Skeletal muscle satellite cell (primary cell): ENCODE measurements around the gene FAM131A.

Source experiments
- H3K27me3 ChIP-seq: 2 replicates; pipeline ENCODE4 v1.7.0; 2013; ENCODE audit warnings: low read length; ENCODE audit not compliant: control insufficient read depth, insufficient read depth
- H3K36me3 ChIP-seq: 2 replicates; pipeline ENCODE4 v1.7.0; 2013; ENCODE audit warnings: mild to moderate bottlenecking, control low read depth, low read length; ENCODE audit not compliant: insufficient read depth
- H3K4me1 ChIP-seq: 2 replicates; pipeline ENCODE4 v1.7.0; 2013; ENCODE audit warnings: low read length; ENCODE audit not compliant: control insufficient read depth, insufficient read depth
- H3K4me2 ChIP-seq: 2 replicates; pipeline ENCODE4 v1.7.0; 2013; ENCODE audit warnings: mild to moderate bottlenecking, low read length
- H3K4me3 ChIP-seq: 2 replicates; pipeline ENCODE4 v1.7.0; 2013; ENCODE audit warnings: low read length
- H3K9ac ChIP-seq: 2 replicates; pipeline ENCODE4 v1.7.0; 2013; ENCODE audit warnings: mild to moderate bottlenecking, low read depth, low read length, moderate library complexity
- H3K9me3 ChIP-seq: replicated peaks from 2 replicates; pipeline ENCODE4 v1.7.0; 2013; ENCODE audit warnings: mild to moderate bottlenecking, control low read depth, low read length

The FAM131A gene

DNA sequence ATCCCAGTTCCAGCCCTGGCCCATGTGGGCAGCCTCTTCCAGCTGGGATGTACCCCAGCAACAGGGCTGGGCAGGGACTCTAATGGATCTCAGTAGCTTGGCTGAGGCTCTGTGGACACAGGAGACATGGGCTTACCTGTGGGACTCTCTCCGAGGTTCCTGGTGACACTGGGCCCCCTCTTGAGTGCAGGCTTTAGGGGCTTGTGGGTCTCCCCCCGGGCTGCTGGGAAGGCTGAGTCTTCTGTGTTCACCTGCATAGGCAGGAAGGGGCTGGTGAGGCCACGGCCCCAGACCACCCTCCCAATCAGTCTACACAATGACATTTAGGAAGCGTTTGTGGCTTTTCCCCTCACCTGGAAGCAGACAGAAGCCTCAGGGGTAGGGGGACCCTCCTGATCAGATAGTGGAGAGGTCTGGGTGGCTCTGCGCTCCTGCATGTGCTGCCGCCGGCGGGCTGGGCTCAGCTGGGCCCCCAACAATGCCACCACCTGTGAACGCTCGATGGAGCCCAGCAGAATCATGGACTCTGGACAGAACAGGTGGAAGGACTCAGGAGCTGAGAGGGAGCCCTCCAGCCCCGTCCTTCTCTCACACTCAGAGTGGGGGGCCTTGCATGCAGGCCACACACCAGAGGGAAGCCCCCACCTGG, 15.6 kb downstream of the FAM131A start:
- Histone ChIP-seq H3K9ac (no peak overlapping the region), H3K4me3 (no peak overlapping the region), H3K36me3 (peaks cover 13% of the 10 kb centered on the region), H3K27me3 (no peaks in the 10 kb centered on the region), H3K4me2 (no peak overlapping the region), H3K9me3 (no peaks in the 10 kb centered on the region), H3K4me1 (peaks cover 6% of the 10 kb centered on the region)

GRCh38 chr3:184353546-184353941, 16.1 kb downstream of the FAM131A start:
- Histone ChIP-seq H3K27me3 (no peaks in the 10 kb centered on the region), H3K9me3 (no peaks in the 10 kb centered on the region), H3K36me3 (peaks cover 13% of the 10 kb centered on the region), H3K4me3 (no peak overlapping the region), H3K4me2 (no peak overlapping the region), H3K9ac (no peak overlapping the region), H3K4me1 (peaks cover 6% of the 10 kb centered on the region)

- no peak overlapping the region for H3K4me3 ChIP-seq
- no peak overlapping the region for H3K9ac ChIP-seq
These were observed 16.8 kb downstream of the FAM131A start for GRCh38 chr3:184354121-184354728.

GRCh38 chr3:184354754-184355153, 17.4 kb downstream of the FAM131A start:
- Histone ChIP-seq H3K9me3 (no peaks in the 10 kb centered on the region), H3K4me3 (no peak overlapping the region), H3K36me3 (peaks cover 13% of the 10 kb centered on the region), H3K4me2 (no peak overlapping the region), H3K9ac (no peak overlapping the region), H3K4me1 (peaks cover 6% of the 10 kb centered on the region), H3K27me3 (no peaks in the 10 kb centered on the region)

More at GRCh38 chr3:184354121-184354728, 16.8 kb downstream of the FAM131A start:
- no peak overlapping the region for H3K4me2 ChIP-seq
- H3K36me3 ChIP-seq = peaks cover 13% of the 10 kb centered on the region
- no peaks in the 10 kb centered on the region for H3K9me3 ChIP-seq
- peaks cover 6% of the 10 kb centered on the region for H3K4me1 ChIP-seq
- no peaks in the 10 kb centered on the region for H3K27me3 ChIP-seq

DNA sequence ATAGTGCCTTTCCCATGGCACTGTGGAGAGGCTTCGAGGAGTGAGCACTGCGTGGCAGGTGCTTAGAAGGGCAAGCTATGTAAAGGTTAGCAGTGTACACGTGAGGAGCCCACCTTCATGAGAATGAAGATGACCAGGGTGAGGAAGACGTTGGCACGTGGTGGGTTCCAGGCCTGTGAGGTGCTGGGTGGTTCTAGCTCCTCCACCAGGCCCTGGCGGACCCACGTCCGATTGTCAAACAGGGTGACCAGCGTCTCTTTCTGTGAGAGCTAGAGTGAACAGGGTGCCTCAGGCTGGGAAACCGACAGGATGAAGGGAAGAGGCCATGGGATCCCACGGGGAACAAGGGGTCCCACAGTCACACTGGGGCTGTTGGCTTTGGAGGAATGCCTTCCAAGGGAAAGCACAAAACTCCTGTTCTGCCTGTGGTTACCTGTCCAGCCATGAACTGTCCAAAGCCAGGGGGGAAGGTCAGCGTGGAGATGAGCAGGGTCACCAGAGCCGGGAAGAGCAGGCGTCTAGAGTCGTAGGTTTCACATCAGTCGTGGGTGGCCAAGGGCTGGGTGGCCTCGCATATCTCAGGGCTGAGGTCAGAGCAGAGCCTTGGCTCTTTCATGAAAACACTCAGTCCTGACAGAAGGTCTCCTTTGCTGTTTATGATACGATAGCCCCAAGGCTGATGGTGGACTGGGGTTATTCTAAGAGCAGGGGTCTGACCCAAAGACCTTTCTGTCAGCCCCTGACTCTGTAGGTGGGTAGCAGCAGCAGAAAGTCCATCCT, 18.1 kb downstream of the FAM131A start:
- Histone ChIP-seq H3K9me3 (no peaks in the 10 kb centered on the region), H3K9ac (no peak overlapping the region), H3K4me3 (no peak overlapping the region), H3K4me1 (peaks cover 11% of the 10 kb centered on the region), H3K27me3 (no peaks in the 10 kb centered on the region), H3K36me3 (peaks cover 13% of the 10 kb centered on the region), H3K4me2 (no peak overlapping the region)

- no peak overlapping the region for H3K4me3 ChIP-seq
- no peak overlapping the region for H3K9ac ChIP-seq
- peaks cover 20% of the 10 kb centered on the region for H3K4me1 ChIP-seq
- peaks cover 8% of the 10 kb centered on the region for H3K36me3 ChIP-seq
- no peak overlapping the region for H3K4me2 ChIP-seq
- no peaks in the 10 kb centered on the region for H3K9me3 ChIP-seq
- H3K27me3 ChIP-seq = no peaks in the 10 kb centered on the region
These were observed 20.1 kb downstream of the FAM131A start for GRCh38 chr3:184357248-184358123.

GRCh38 chr3:184358124-184358767, 20.8 kb downstream of the FAM131A start:
- Histone ChIP-seq H3K27me3 (no peaks in the 10 kb centered on the region), H3K36me3 (peaks cover 8% of the 10 kb centered on the region), H3K9ac (no peak overlapping the region), H3K9me3 (no peaks in the 10 kb centered on the region), H3K4me2 (no peak overlapping the region), H3K4me1 (peaks cover 20% of the 10 kb centered on the region), H3K4me3 (no peak overlapping the region)

DNA sequence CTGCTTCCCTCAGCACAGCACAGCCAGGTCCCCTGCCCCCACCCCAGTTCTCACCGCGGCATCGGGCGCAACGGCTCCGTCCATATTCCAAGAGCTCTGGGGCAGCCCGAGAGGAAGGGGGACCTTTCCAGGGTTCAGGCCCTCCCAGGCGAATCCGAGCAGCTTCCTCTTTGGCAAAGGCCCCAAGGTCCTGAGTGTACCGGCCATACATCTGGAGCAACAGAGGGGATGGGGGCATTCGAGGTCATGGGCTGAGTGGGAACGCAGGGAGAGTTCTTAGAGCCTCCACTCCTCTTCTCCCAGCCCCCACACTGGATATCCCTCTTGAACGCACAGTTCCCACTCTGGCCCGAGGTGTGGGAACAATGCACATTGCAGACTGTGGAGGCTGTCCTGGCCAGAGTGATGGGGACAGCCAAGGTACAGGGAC, 21.5 kb downstream of the FAM131A start:
- H3K4me1 ChIP-seq = peaks cover 21% of the 10 kb centered on the region
- no peaks in the 10 kb centered on the region for H3K9me3 ChIP-seq
- no peaks in the 10 kb centered on the region for H3K27me3 ChIP-seq
- H3K36me3 ChIP-seq = peaks cover 8% of the 10 kb centered on the region
- no peak overlapping the region for H3K9ac ChIP-seq
- H3K4me3 ChIP-seq = no peak overlapping the region
- no peak overlapping the region for H3K4me2 ChIP-seq

GRCh38 chr3:184359610-184360009, 22.2 kb downstream of the FAM131A start:
- no peaks in the 10 kb centered on the region for H3K27me3 ChIP-seq
- H3K9me3 ChIP-seq = no peaks in the 10 kb centered on the region
- no peak overlapping the region for H3K4me3 ChIP-seq
- H3K36me3 ChIP-seq = peaks cover 8% of the 10 kb centered on the region
- H3K4me1 ChIP-seq = peaks cover 27% of the 10 kb centered on the region
- H3K4me2 ChIP-seq = no peak overlapping the region
- no peak overlapping the region for H3K9ac ChIP-seq

DNA sequence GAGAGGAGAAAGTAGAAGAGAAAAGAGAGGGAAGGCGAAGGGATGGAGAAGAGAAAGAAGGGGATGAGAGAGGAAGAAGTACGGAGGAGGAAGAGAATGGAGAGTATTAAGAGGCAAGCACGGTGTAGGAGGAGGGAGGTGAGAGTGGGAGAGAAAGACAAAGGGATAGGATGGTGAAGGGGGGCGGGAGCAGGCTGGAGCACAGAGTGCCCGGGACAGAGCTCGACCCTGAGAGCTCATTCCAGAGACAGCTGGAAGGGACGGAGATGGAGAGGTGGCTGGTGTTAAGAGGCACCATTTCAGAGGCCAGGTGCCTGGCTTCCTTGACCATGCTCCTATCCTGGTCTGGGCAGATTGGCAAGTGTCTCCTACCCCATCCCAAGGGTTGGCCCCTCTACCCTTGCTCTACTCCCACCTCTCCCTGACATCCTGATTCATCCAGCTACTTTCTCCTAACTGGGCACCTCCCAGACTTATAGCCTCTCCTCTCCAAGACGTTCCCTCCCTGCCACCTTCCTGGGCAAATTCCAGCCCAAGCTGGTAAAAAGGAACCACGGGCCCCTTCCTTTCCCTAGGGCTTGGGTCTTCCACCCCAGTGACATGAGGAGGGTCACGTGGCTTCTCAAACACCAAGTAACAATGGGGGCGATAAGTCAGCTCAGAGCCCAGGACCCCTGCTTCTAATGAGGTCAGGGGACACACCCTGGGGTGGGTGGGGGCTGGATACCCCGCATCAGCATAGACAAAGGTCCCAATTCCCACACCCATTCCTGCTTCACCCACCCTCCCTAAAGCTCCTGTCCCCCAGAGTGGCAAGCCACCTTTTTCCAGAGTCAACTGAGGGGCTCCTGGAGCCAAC, 22.9 kb downstream of the FAM131A start:
- no peaks in the 10 kb centered on the region for H3K9me3 ChIP-seq
- peak overlapping the region; percentile 81 for H3K4me2 ChIP-seq
- peaks cover 31% of the 10 kb centered on the region for H3K4me1 ChIP-seq
- H3K27me3 ChIP-seq = no peaks in the 10 kb centered on the region
- H3K9ac ChIP-seq = peak overlapping the region; percentile 98
- peaks cover 3% of the 10 kb centered on the region for H3K36me3 ChIP-seq
- H3K4me3 ChIP-seq = peak overlapping the region; percentile 73
